Activated T-cell treated with anti-CD3 and anti-CD28 coated beads for 48 hours (primary cell): ENCODE results near the gene TCTA.

Source experiments
- DNase-seq: peaks from one replicate; pipeline ENCODE4 v3.0.0-alpha.2; 2020; ENCODE audit warnings: low read depth

TCTA gene

GRCh38 chr3:49410846-49411534, 1.2 kb upstream of the TCTA start:
- DNase-seq: no peak

GRCh38 chr3:49411535-49411967, 672 bp upstream of the TCTA start:
- DNase-seq: peak; percentile 52

- no peak for DNase-seq
Observed at GRCh38 chr3:49412632-49413337, 562 bp downstream of the TCTA start.

GRCh38 chr3:49413338-49413734, 1.1 kb downstream of the TCTA start:
- no peak for DNase-seq

GRCh38 chr3:49414753-49415152, 2.5 kb downstream of the TCTA start:
- DNase-seq: no peak

GRCh38 chr3:49415931-49416601, 3.8 kb downstream of the TCTA start:
- DNase-seq: peak; percentile 47

- DNase-seq: no peak
Observed at GRCh38 chr3:49416867-49417266, 4.6 kb downstream of the TCTA start.

- no peak for DNase-seq
Observed at GRCh38 chr3:49417516-49418120, 5.4 kb downstream of the TCTA start.

GRCh38 chr3:49421890-49422378, 9.7 kb downstream of the TCTA start:
- no peak for DNase-seq

GRCh38 chr3:49422379-49423248, 10.4 kb downstream of the TCTA start, which contains the start of gene AMT:
AMT (minus strand) TSS chr3:49422473; CDS start chr3:49422450, 23 bp downstream.
- no peak for DNase-seq

- no peak for DNase-seq
Observed at GRCh38 chr3:49424816-49425215, 12.6 kb downstream of the TCTA start.

GRCh38 chr3:49427586-49427985, 15.4 kb downstream of the TCTA start:
- no peak for DNase-seq

- no peak for DNase-seq
Observed at GRCh38 chr3:49428752-49429080, 16.5 kb downstream of the TCTA start.

- DNase-seq: no peak
Observed at GRCh38 chr3:49434731-49435130, 22.5 kb downstream of the TCTA start.

GRCh38 chr3:49445391-49445790, 33.2 kb downstream of the TCTA start:
- no peak for DNase-seq

GRCh38 chr3:49453621-49454020, 41.4 kb downstream of the TCTA start:
- no peak for DNase-seq

- no peak for DNase-seq
Observed at GRCh38 chr3:49454458-49454857, 42.2 kb downstream of the TCTA start.

- DNase-seq: no peak
Observed at GRCh38 chr3:49454898-49455681, 42.9 kb downstream of the TCTA start.

- DNase-seq: no peak
Observed at GRCh38 chr3:49456466-49456865, 44.2 kb downstream of the TCTA start.

GRCh38 chr3:49460188-49460890, 48.1 kb downstream of the TCTA start:
- DNase-seq: no peak
